GM18519 (cell line): ENCODE measurements around the gene EEF1B2.
"Not testable (repeated sequence)": the region's sequence is repeated elsewhere in the genome, so short reads cannot be mapped to it uniquely, and the experiment has no call there.

ENCODE experiments used
- ATAC-seq: cut with Tn5 transposase; IDR thresholded peaks from one replicate; pipeline ENCODE4 v1.9.1; 2021; ENCODE audit warnings: mild to moderate bottlenecking, moderate library complexity; ENCODE audit not compliant: unreplicated experiment, low FRiP score

EEF1B2 gene

DNA sequence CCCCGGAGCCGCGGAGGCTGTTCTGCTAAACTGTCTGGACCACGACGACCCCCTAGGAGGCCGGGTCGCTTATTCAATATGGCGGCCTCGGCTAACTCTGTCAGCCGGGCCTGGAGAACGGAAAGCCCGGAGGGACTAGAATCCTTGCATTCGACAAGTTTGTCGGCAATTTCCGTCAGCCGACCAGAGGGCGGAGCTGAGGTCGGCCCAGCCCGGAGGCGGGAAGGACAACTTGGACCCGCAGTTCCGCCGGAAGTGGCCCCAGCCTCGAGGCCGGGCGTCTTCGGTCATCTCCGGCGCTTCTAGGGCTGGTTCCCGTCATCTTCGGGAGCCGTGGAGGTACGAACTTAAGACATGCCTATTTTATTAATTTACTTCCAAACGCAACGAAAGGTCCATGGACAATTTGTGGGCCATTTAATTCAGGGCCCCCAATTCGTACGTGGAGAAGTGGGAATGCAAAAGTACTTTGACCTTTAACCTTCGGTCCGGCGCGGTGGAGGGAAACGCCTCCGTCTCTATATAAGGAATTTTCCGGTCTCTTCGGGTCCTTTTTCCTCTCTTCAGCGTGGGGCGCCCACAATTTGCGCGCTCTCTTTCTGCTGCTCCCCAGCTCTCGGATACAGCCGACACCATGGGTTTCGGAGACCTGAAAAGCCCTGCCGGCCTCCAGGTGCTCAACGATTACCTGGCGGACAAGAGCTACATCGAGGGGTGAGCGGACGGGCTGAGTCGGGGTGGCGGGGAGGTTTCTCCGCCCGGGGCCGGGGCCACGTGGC lies at the start of gene EEF1B2, which contains the start of gene NDUFS1:
TSS of gene EEF1B2 (plus strand) at position 550 of the 779 bp plus-strand sequence. CDS start at position 635, 85 bp downstream.
TSS of gene NDUFS1 (minus strand) at position 99 of the 779 bp plus-strand sequence. CDS start 5,766 bp downstream, outside the sequence.
- peak; percentile 91 for ATAC-seq

DNA sequence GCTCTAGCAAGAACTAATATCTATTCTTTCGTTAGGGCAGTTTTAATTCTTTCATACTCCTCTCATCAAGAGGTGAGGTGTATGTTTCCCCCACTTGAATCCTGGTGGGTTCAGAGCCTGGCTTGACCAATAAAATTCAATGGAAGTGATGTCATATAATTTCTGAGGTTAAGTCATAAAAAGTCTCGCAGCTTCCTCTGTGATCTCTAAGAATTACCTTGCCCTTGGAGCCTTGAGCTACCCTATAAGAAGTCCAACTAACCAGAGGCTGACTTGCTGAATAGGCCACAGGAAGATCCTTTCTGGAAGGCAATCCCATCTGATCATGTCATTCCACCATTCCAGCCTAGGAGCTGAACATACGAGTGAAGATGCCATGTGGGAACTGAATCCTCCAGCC lies 47.6 kb upstream of the EEF1B2 start:
- ATAC-seq: no peak

DNA sequence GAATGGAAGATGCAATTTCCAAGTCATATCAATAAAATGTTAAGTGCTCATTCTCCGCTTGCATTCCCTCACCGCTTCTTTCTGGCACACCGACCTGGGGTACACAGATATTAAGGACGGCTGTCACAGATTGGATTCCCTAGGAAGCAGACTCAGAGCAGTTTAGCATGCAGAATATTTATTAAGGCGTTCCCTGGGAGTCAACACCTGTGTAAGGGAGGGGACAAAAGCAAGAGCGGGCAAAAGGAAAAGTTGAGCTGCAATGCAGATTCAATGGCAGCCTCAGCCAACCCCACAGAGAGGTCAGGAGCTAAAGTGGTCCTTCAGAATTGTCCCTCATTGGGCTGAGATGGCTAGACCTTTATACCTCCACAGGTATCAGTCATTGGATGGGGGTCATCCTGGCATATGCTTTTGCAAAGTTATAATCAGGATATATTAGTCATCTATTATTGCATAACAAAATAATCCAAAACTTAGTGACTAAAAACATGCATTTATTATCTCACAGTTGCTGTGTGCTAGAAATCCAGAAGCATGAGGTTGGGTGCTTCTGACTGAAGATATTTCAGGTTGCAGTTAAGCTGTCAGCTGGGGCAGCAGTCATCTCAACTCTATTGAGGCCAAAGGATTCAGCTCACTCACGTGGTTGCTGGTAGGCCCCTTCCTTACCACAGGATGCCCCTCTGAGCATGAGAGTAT lies 46.7 kb upstream of the EEF1B2 start:
- ATAC-seq: no peak

DNA sequence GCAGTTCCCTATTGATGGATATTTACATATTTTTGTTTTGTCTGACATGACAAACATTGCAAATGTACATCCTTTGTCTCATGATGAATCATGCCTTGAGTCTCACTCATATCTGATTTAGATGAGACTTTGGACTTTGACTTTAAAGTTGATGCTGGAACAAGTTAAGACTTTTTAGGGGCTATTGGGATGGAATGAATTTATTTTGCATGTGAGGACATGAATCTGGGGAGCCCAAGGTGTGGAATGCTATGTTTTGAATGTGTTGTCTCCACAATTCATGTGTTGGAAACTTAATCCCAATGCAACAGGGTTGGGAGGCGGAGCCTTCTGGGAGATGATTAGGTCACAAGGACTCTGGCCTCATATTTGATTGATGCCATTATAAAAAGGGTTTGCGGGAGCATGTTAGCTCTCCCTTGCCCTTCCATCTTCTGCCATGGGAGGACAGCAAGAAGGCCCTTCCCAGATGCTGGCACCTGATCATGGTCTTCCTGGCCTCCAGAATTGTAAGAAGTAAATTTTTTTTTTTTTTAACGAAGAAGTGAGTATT lies 44.6 kb upstream of the EEF1B2 start:
- no peak for ATAC-seq

DNA sequence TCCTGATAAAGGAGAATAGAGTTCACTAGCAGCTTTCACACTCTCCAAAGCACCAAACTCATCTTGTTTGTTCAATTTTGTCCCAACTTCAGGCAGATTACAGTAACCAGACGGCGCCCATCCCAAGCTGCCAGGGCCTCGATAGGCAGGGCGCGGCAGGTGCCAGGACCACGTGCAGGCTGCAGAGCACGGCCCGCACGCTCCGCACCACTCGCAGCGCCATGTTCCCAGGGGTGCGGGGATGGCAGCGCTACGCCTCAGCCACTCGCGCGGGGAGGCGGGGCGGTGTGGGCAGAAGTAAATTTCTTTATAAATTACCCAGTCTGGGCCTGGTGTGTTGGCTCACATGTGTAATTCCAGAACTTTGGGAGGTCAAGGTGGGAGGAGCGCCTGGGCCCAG lies 43.4 kb upstream of the EEF1B2 start:
- no peak for ATAC-seq

DNA sequence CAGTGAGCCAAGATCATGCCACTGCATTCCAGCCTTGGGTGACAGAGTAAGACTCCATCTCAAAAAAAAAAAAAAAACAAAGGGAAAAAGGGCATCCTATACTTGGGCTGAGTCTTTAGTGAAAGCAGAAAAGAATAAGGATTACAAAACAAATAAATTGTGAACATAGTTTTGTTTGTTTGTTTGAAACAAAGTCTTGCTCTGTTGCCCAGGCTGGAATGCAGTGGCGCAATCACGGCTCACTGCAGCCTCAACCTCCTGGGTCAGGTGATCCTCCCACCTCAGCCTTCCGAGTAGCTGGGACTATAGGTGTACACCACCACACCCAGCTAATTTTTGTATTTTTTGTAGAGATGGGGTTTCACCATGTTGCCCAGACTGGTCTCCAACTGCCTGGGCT lies 37.1 kb upstream of the EEF1B2 start:
- ATAC-seq: not testable (repeated sequence)

DNA sequence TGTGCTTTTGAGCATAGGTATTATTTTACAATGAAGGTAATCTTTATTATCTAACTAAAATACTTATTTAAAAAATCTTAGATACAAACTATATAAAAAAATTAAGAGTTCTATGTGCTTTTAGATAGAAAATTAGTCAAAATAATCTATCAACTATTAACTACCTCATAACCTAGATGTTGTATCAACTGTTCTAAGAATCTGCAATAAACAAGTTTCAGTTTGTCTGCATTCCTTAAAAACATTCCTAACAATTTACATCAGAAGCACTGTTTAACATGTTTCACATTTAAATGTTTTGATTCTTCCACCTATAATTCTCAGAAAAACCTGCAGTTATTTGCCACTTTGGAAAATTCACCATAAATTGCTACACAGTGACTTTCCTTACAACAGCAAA lies 33.8 kb upstream of the EEF1B2 start:
- no peak for ATAC-seq

DNA sequence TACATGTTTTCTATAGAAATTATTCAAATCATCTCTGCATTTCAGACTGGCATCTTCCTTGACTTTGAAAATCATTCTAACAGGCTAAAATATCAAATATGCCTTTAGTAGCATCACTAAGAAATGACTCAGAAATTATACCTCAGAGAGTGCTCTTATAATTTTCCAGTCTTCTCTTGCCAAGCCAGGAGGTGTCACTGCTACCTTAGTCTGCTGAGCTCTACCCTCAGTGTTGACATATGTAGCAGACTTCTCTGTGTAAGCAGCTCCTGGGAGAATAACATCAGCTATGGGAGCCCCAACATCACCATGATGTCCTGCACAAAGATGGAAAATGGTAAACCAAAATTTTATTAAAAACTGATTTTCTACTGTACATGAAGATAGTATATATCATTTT lies 32.0 kb upstream of the EEF1B2 start:
- no peak for ATAC-seq

DNA sequence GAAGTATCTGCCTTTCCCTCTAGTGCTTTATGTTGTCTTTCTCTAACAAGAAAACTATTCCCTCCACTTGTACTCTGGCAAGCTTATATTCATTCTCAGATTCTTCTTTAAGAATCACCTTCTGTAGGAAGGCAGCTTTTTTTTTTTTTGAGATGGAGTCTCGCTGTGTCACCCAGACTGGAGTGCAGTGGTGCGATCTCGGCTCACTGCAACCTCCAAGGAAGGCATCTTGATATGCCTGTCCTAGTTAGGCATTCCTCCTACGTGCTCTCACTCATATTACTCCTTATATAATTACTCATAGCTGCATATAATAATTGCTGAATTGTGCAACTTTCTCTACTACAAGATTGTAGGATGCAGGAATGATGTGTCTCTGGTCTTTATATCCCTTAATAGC lies 16.2 kb upstream of the EEF1B2 start:
- no peak for ATAC-seq

DNA sequence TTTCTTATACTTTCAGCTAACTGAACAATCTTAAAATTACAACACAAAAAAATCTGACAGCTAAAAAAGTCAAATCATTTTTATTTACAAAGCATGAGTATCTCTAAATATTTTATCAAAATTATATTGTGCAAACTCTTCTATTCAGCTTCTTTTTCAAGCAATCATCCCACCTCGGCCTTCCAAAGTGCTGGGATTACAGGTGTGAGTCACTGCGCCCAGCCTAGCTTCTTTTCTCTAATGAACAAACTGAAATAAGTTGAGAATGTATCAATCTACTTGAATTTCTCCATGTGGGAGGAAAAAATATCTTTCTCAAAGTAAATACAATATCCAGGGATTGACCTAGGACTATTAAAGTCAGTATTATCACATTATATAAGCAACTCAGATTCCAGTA lies 15.3 kb upstream of the EEF1B2 start:
- no peak for ATAC-seq

DNA sequence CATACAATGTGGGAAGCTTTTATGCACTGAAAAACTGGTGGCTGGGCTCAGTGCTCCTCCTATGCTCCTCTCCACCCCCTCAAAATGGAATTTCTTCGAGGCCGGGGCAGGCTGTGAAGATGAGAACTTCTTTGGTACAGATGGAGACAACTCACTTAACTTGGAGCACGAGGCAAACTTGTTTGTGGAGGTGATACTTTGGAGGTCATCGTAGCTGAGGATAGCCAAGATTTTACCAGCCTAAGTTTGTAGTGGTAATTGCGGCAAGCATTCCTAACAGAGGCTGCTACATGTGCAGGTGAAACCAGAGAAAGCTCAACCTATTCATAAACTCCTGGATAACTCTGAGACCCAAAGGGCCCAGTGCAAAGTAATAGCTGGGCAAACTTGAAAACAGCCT lies 14.0 kb upstream of the EEF1B2 start:
- ATAC-seq: no peak

DNA sequence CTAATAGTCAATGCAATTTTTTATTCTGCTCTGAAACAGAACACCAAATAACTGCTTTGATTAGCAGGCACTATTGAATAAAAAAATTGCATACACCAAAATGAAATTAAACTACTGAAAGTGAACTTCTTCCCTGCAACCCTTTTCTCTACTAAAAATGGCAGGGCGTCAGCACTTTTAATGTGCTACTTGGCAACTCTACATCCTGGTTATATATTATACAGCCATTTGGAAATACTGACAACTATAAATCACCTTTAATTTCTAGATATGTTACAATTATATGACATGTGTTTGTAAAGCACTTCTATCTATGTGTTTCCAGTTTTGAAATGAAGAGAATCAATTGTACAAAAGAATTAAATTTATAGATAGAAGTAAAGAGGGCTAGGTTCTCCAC lies 10.4 kb upstream of the EEF1B2 start:
- ATAC-seq: no peak

DNA sequence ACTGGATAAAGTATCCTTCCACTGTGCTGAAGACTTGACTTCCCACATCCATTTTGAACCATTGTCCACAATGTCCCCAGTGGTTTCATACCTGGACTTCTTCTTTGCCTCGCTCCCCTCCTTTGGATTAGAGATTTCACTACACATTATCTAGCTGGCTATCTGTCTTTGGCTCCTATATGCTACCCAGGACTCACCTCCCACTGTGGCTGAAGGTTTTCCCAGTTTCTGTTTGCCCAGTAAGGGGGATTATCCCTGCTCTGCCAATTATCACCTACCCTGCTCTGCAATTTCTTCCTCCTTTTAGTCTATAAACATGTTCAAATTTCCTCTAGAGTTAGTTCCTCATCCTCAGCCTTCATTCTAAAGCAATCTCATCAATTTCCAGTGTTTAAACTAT lies 9.5 kb upstream of the EEF1B2 start:
- ATAC-seq: no peak

DNA sequence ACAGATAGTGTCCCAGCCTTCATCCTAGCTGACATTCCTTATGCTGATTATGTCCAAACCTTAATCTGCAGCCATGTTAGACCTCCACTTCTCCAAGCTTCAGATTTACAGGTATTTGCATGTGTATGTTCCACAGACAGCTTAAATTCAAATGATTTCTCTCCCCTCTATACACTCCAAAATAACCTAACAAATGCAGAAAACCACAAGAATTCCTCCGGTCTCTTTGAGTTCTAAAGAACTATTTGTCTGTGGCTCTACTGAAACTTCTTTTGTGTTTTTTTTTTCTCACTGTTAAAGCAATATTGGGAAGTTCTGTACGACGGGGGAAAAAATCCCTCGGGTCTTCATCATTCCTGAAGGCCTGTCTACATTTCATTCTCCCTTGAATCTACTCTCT lies 9.1 kb upstream of the EEF1B2 start:
- ATAC-seq: no peak

DNA sequence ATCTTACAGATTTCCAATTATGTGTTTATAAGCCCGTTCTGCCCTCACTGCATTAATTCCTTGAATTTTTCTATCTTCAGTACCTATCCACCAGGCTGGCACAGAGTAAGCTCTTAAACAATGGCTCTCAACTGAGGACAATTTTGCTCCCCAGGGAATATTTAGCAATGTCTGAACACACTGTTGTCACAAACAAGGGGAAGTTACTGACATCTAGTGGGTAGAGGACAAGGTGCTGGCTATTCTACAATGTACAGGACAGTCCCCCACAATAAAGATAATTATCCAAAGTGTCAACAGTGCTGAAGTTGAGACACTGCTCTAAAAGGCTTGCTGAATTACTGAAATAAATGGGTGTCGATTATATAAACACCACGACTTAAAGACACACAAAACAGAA lies 5.5 kb upstream of the EEF1B2 start:
- ATAC-seq: no peak

DNA sequence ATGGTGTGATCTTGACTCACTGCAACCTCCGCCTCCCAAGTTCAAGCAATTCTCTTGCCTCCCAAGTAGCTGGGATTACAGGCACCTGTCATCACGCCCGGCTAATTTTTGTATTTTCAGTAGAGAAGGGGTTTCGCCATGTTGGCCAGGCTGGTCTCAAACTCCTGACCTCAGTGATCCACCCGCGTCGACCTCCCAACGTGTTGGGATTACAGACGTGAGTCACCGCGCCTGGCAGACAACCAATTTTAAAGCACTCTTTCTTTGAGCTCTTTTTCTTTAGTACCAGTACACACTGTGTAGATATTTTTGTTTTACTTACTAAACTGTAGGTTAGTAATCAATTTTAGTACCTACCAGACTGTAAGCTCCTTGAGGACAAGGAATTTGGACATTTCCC lies 2.7 kb upstream of the EEF1B2 start:
- ATAC-seq: not testable (repeated sequence)

DNA sequence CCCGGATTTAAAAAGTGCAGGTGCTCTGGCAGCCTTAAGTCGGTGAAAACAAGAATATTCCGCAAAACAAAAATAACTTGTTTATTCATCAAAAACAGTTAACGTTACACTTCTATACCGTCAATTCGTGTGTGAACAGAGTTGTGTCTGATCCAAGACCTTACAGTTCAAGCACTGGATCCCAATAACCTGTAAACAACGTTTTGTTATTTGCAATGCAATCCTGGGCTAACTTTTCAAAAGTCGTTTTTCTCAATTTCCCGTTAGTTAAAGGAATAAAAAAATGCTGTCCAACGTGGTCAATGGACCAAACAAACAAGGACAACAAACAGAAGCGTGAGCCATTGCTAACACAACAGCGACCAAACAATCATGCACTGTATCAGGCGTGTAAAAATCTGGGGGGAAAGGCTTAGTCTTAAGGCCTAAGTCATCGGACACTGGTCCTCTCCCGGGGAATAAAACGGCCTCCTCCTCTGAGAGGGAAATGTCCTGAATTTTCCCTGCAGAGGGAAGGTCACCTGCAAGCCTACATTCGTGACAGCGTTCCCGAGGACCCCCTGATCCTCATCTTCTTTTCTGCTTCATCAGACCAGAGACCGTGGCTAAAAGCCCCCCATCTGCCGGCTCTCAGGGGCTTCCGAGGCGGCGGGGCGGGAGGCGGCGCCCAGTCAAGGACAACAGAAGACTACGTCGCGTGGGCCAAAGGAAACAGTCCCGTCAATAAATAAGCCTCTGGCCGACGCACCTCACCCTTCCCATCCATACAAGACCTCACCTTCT lies 941 bp upstream of the EEF1B2 start:
- ATAC-seq: peak; percentile 8

DNA sequence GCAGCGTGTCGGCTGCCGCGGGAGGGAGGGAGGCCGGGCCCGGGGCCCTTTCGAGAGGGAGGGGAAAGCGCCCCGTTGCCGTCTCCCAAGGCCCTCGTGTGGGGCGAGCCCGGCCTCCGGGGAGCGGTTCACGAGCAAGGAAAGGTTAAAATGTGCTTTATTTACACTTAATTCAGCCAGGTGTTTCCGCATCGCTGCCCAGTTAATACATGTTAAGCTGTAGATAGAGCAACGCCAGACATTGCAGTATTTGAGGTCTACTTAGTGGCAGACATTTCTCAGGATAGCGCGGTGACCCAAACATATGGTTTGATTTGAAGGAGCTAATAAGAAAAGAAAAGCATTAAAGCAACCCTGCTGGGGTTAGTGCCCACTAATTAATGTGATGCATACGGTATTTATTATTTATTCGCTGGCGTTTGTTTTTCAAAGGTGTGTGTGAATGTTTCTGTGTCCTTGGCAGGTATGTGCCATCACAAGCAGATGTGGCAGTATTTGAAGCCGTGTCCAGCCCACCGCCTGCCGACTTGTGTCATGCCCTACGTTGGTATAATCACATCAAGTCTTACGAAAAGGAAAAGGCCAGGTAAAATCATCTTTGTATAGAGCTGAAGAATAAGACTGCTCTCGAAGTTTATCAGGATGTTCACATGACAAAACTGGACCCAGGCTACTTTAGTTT lies 571 bp downstream of the EEF1B2 start:
- ATAC-seq: peak; percentile 26

DNA sequence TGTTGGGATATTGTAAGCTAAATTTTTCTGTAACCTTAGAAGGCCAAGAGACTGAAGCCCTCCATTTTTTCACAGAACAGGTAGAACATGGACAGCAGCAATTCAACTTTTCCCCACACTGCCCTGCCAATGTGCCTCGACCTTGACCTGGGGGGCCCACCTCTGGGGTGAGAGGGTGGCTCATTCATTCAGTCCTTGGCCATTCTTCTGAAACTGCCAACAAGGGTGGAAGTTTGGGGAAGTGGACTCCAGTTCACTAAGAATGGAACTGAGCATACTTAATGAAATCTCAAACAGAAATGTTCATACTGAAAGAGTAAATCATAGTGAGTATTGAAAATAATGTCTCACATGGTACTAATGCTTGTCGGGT lies 1.1 kb downstream of the EEF1B2 start:
- no peak for ATAC-seq

DNA sequence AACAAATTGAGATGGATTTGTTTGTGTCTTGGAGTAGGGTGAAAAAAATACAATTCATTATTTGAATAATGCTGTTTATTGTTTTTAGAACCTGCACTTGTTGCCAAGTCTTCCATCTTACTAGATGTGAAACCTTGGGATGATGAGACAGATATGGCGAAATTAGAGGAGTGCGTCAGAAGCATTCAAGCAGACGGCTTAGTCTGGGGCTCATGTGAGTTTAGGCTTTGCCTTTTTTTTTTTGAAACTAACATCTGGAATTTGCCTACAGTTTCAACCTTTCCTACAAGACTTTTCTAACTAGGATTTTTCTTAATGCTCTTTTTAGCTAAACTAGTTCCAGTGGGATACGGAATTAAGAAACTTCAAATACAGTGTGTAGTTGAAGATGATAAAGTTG lies 2.7 kb downstream of the EEF1B2 start:
- ATAC-seq: not testable (repeated sequence)
